Endothelial cell of umbilical vein (primary cell): ENCODE measurements around the gene RNF187. TPM values are rescaled to one million over a fixed set of nuclear protein-coding genes. Genes with fewer than 3 reads are reported as not detected.

Source experiments
- BruUV-seq: library from RNA; stranded (reverse); fragments of 400-500 nt; replicated peaks from 2 replicates; lab custom pipeline; 2021; lab: Mats Ljungman, UMichigan
- CTCF ChIA-PET: fragments of 300-600, 350-600 bp; sonication (Branson Sonifier 250); formaldehyde crosslinking; loops from one replicate; lab custom pipeline; 2021; ENCODE audit warnings: antibody characterized with exemption, inconsistent platforms; lab: Charles Lee
- POLR2A ChIA-PET: fragments of 300-600, 350-600 bp; sonication (Branson Sonifier 250); formaldehyde crosslinking; loops from one replicate; lab custom pipeline; 2021; ENCODE audit warnings: antibody characterized with exemption, inconsistent platforms; lab: Charles Lee
- DNase-seq: peaks from one replicate; pipeline ENCODE4 v3.0.0-alpha.2; 2011; ENCODE audit warnings: low read depth, low spot score
- FAIRE-seq: peaks from 2 replicates; lab custom pipeline; 2011; peaks lifted over from hg19 to GRCh38; lab: Jason Lieb, UNC
- H2AFZ ChIP-seq: 2 replicates; pipeline ENCODE4 v1.6.0; 2012; ENCODE audit warnings: low read depth, low read length, control low read depth, inconsistent platforms
- H3K27ac ChIP-seq: 2 replicates; pipeline ENCODE4 v1.5.1; 2011; ENCODE audit warnings: low read depth, mild to moderate bottlenecking, control low read depth, low read length, moderate library complexity; ENCODE audit not compliant: insufficient read depth
- H3K27me3 ChIP-seq, 2 experiments: 2 replicates each; pipeline versions ENCODE4 v1.6.0 to v1.6.1; 2011; ENCODE audit warnings: low read length in 2 of 2, mixed read lengths in 1 of 2; ENCODE audit not compliant: control insufficient read depth in 2 of 2, insufficient read depth in 2 of 2
- H3K36me3 ChIP-seq, 2 experiments: 2 replicates in 1 of 2; 3 replicates in 1 of 2; pipeline ENCODE4 v1.5.1; 2011; ENCODE audit warnings: low read length in 2 of 2, mild to moderate bottlenecking in 1 of 2, moderate library complexity in 1 of 2; ENCODE audit not compliant: control insufficient read depth in 2 of 2, insufficient read depth in 2 of 2; ENCODE audit errors: extremely low read depth in 1 of 2
- H3K4me1 ChIP-seq: 3 replicates; pipeline ENCODE4 v1.5.1; 2011; ENCODE audit warnings: mild to moderate bottlenecking, low read length; ENCODE audit not compliant: control insufficient read depth, insufficient read depth; ENCODE audit errors: extremely low read depth
- H3K4me2 ChIP-seq: 2 replicates; pipeline ENCODE4 v1.6.1; 2011; ENCODE audit warnings: low read length, control low read depth, mixed read lengths; ENCODE audit not compliant: insufficient read depth
- H3K4me3 ChIP-seq, 3 experiments: fragments of 200-600 bp in 1 of 3; sonication (generic), shearing (Covaris generic) in 1 of 3; replicated peaks in 1 of 3; 2 replicates each; pipeline ENCODE4 v1.5.1; 2011 to 2016; ENCODE audit warnings: control low read depth in 3 of 3, low read length in 3 of 3, mild to moderate bottlenecking in 2 of 3, inconsistent platforms in 1 of 3, low read depth in 1 of 3, moderate library complexity in 1 of 3; ENCODE audit not compliant: insufficient read depth in 1 of 3
- H3K79me2 ChIP-seq: 2 replicates; pipeline ENCODE4 v1.6.0; 2012; ENCODE audit warnings: low read length, inconsistent platforms; ENCODE audit not compliant: control insufficient read depth, insufficient read depth
- H3K9ac ChIP-seq: replicated peaks from 2 replicates; pipeline ENCODE3; 2011; ENCODE audit warnings: low read length, control low read depth; ENCODE audit not compliant: insufficient read depth; ENCODE audit errors: extremely low read depth
- H3K9me1 ChIP-seq: replicated peaks from 3 replicates; pipeline ENCODE4 v1.6.0; 2011; ENCODE audit warnings: mild to moderate bottlenecking, low read length; ENCODE audit not compliant: control insufficient read depth, insufficient read depth; ENCODE audit errors: extremely low read depth
- H3K9me3 ChIP-seq: replicated peaks from 2 replicates; pipeline ENCODE4 v1.5.1; 2012; ENCODE audit warnings: low read length, inconsistent platforms; ENCODE audit not compliant: control insufficient read depth, insufficient read depth
- H4K20me1 ChIP-seq: replicated peaks from 2 replicates; pipeline ENCODE3; 2011; ENCODE audit warnings: mild to moderate bottlenecking, low read length; ENCODE audit not compliant: control insufficient read depth, insufficient read depth; ENCODE audit errors: extremely low read depth
- EZH2 ChIP-seq: IDR thresholded peaks from 2 replicates; pipeline ENCODE4 v1.6.1; 2012; ENCODE audit warnings: borderline replicate concordance, low read depth, mild to moderate bottlenecking, moderate library complexity, low read length, inconsistent platforms; ENCODE audit not compliant: severe bottlenecking
- FOS ChIP-seq: IDR thresholded peaks from 2 replicates; pipeline ENCODE4 v1.6.1; 2011; ENCODE audit warnings: mild to moderate bottlenecking, low read length, moderate library complexity, borderline replicate concordance; ENCODE audit not compliant: insufficient read depth
- GATA2 ChIP-seq: IDR thresholded peaks from 2 replicates; pipeline ENCODE4 v1.7.0; 2011; ENCODE audit warnings: low read depth, mild to moderate bottlenecking, moderate library complexity, mixed read lengths, low read length; ENCODE audit not compliant: insufficient read length, insufficient read depth
- JUN ChIP-seq: IDR thresholded peaks from 2 replicates; pipeline ENCODE4 v1.6.1; 2011; ENCODE audit warnings: borderline replicate concordance, low read depth; ENCODE audit not compliant: insufficient read length, insufficient read depth
- MYC ChIP-seq: IDR thresholded peaks from one replicate; pipeline ENCODE4 v1.6.1; 2011; ENCODE audit warnings: mild to moderate bottlenecking, low read depth, low read length
- POLR2A ChIP-seq: IDR thresholded peaks from 2 replicates; pipeline ENCODE4 v1.6.1; 2012; ENCODE audit warnings: low read depth, mild to moderate bottlenecking, control low read depth, low read length
- POLR2AphosphoS5 ChIP-seq: IDR thresholded peaks from 2 replicates; pipeline ENCODE4 v1.6.1; 2012; ENCODE audit warnings: low read depth, mild to moderate bottlenecking, control low read depth, low read length, moderate library complexity; ENCODE audit not compliant: insufficient read depth
- dilution Hi-C: fragments of 300-500 bp; cut with MboI; formaldehyde crosslinking; loops from one replicate; pipeline ENCODE4 v1.15.0; 2019; ENCODE audit warnings: low sequenced_read_pairs; ENCODE audit not compliant: extremely low pct_ligation_motif_present
- intact Hi-C: fragments of 100-400 bp; cut with micrococcal nuclease; formaldehyde crosslinking; loops from one replicate; pipeline ENCODE4 v1.10.0; 2022
- polyA plus RNA-seq, 4 experiments: library from polyadenylated mRNA; depleted of rRNA in 3 of 4; stranded (reverse) in 3 of 4; unstranded in 1 of 4; fragments of >200 nt; gene quantifications; 2 replicates each; pipeline versions ENCODE4 v1.2.1 to v1.2.3, GENCODE V29; 2011 to 2012; ENCODE audit warnings: missing spikeins in 1 of 4
- total RNA-seq: library from RNA; stranded (reverse); gene quantifications from 2 replicates; pipeline ENCODE4 v1.2.3, GENCODE V29; 2021
- TF ChIP-seq, protein P1 (sequence below): IDR thresholded peaks from 2 replicates; pipeline ENCODE4 v1.6.1; 2011; ENCODE audit not compliant: insufficient read depth, insufficient read length
- TF ChIP-seq, protein P2 (sequence below), 2 donors: IDR thresholded peaks; 1 replicate in 1 of 2; 2 replicates in 1 of 2; pipeline ENCODE4 v1.5.1; 2011; ENCODE audit warnings: low read length in 2 of 2, mild to moderate bottlenecking in 2 of 2, moderate library complexity in 2 of 2, control low read depth in 1 of 2, inconsistent platforms in 1 of 2, low read depth in 1 of 2; ENCODE audit not compliant: insufficient read depth in 1 of 2; ENCODE audit errors: extremely low read depth in 1 of 2

Gene RNF187
- total and polyA plus RNA-seq, 2 donors (not counting 3 experiments of a cell fraction or from before 2014, with no cell fraction given), result 48.0 to 86.4 TPM

DNA sequence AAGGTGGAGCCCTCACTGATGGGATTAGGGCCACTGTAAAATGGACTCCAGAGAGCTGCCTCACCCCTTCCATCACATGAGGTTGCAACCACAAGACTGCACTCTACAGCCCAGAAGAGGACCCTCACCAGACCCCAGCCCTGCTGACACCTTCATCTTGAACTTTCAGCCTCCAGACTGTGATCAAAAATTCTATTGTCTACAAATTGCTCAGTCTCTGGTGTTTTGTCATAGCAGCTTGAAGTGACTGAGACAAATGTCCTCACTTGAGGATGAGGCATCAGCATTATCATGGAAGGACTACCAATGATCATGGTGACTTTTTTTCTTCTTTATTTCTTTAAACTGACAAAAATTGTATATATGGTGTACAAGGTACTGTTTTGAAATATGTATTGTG is 43.8 kb upstream of the RNF187 start:
- peaks cover 28 to 32% of the 10 kb centered on the region in 2 experiments for H3K27me3 ChIP-seq
- H3K4me3 ChIP-seq, result no peak overlapping the region
- CTCF ChIA-PET, result interaction anchor here (0.6 kb wide), 1 partner anchor 55 kb away, joined by 3 read pairs; no protein-coding TSS in a partner anchor
- no TSS peak for BruUV-seq
- POLR2A ChIA-PET, result no interaction called here
- TF ChIP-seq, protein P1, sequence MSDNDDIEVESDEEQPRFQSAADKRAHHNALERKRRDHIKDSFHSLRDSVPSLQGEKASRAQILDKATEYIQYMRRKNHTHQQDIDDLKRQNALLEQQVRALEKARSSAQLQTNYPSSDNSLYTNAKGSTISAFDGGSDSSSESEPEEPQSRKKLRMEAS, result no peak
- TF ChIP-seq POLR2AphosphoS5 (no peak), JUN (no peak), EZH2 (no peak), FOS (no peak), POLR2A (no peak), MYC (no peak), GATA2 (no peak)
- TF ChIP-seq, protein P2, sequence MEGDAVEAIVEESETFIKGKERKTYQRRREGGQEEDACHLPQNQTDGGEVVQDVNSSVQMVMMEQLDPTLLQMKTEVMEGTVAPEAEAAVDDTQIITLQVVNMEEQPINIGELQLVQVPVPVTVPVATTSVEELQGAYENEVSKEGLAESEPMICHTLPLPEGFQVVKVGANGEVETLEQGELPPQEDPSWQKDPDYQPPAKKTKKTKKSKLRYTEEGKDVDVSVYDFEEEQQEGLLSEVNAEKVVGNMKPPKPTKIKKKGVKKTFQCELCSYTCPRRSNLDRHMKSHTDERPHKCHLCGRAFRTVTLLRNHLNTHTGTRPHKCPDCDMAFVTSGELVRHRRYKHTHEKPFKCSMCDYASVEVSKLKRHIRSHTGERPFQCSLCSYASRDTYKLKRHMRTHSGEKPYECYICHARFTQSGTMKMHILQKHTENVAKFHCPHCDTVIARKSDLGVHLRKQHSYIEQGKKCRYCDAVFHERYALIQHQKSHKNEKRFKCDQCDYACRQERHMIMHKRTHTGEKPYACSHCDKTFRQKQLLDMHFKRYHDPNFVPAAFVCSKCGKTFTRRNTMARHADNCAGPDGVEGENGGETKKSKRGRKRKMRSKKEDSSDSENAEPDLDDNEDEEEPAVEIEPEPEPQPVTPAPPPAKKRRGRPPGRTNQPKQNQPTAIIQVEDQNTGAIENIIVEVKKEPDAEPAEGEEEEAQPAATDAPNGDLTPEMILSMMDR (IDR thresholded peaks at IDR 0.05; ENCODE audit: extremely low read depth in 1 of 2, insufficient read depth in 1 of 2, low read depth in 1 of 2, low read length in 2 of 2), result no peak
- H2AFZ ChIP-seq, result no peak overlapping the region
- H3K9me3 ChIP-seq, result no peaks in the 10 kb centered on the region
- no peaks in the 10 kb centered on the region for H3K4me1 ChIP-seq
- H3K4me2 ChIP-seq, result no peak overlapping the region
- intact Hi-C loops, result no loop called here
- H3K36me3 ChIP-seq, result no peaks in the 10 kb centered on the region
- H3K9ac ChIP-seq, result no peak overlapping the region
- no peak overlapping the region for H3K27ac ChIP-seq
- H3K9me1 ChIP-seq, result no peaks in the 10 kb centered on the region
- H3K79me2 ChIP-seq, result no peaks in the 10 kb centered on the region
- H4K20me1 ChIP-seq, result no peaks in the 10 kb centered on the region
- dilution Hi-C loops, result no loop called here
- DNase-seq, result no peak
- FAIRE-seq, result no peak
